Measurements from ENCODE around the gene VPS39. TPM values are rescaled to one million over a fixed set of nuclear protein-coding genes. Genes with fewer than 3 reads are reported as not detected.

The VPS39 gene
- polyA plus RNA-seq, 2 of the 4 experiments (the other 2 are of a cell fraction): 18.3 to 33.3 TPM

DNA sequence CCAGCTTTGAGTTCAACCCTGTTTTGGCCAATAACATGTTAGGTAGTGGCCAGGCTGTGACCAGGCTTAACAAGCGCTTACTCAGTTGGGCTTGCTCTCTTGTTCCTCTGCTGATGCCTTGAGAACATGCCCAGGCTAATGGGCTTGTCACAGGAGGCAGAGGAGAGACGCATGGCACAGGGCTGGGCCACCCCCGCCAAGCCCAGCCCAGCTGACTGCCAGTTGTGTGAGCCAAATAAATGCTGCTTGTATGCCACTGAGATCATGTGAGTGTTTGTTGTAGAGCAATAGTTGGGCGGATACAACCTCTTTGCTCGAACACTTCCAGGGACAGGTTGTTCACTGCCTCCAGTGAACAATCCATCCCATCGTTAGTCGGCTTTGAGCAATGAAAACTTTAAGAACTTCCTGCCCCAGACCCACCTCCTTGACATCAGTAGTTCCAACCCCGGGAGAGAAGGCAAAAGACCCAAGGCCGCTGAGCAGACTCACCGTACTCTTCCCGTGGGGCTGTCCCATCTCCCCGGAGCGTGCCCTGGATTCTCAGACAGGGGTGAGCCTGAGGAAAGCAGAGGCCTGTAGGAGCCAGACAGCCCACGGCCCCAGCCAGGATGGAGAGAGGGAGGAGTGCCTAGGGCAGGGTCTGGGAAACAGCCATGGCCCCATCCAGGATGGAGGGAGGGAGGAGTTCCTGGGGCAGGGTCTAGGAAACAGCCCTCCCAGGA is 55.7 kb downstream of the VPS39 start:
- no peak for FAIRE-seq
- DNase-seq (ENCODE audit: low read depth in 1 of 2, low spot score in 1 of 2): no peak
- no peak for ATAC-seq

DNA sequence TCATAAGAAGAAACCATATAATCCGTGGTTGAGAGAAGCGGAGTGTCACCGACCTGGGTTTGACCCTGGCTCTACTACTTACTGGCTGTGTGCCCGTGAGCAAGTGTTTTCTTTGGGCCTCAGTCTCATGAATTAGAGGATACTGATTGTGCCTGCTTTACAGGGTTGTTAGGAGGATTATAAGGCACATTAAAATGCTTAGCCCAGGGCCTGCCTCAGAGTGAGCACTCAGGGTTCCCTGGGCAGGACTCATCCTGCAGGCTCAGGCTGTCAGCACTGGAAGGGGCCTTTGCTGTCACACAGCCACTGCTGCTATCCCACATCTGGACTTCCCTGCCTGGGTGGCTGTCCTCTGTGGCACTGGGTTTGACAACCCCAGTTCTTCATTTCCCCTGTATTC is 56.4 kb downstream of the VPS39 start:
- Histone ChIP-seq H3K9me3 (no peaks in the 10 kb centered on the region), H3K4me1 (no peaks in the 10 kb centered on the region), H3K4me2 (no peak overlapping the region), H3K27ac (no peak overlapping the region), H3K4me3 (no peak overlapping the region)
- no peak for FAIRE-seq
- no peak for ATAC-seq
- POLR2A ChIA-PET: no interaction called here
- WGBS (ENCODE audit: missing lambda C conversion rate): 66% methylated on average over 4 of the region's 4 CpGs
- CTCF ChIA-PET: no interaction called here
- no peak for DNase-seq (ENCODE audit: low read depth in 1 of 2, low spot score in 1 of 2)
- TF ChIP-seq SREBF2 (IDR thresholded peaks at IDR 0.05) (no peak), CHD2 (IDR thresholded peaks at IDR 0.05; ENCODE audit: low read length, partially characterized antibody) (no peak), POLR2AphosphoS2 (conservative IDR thresholded peaks at IDR 0.05; ENCODE audit: low read length) (no peak), RFX5 (IDR thresholded peaks at IDR 0.05) (no peak), SMC3 (IDR thresholded peaks at IDR 0.05) (no peak), ZSCAN20 (CRISPR knock-in tag; IDR thresholded peaks at IDR 0.05) (no peak), ESRRA (IDR thresholded peaks at IDR 0.05; ENCODE audit: borderline replicate concordance, low read length) (no peak), JUN (IDR thresholded peaks at IDR 0.05) (no peak)
- TF ChIP-seq, protein P1, sequence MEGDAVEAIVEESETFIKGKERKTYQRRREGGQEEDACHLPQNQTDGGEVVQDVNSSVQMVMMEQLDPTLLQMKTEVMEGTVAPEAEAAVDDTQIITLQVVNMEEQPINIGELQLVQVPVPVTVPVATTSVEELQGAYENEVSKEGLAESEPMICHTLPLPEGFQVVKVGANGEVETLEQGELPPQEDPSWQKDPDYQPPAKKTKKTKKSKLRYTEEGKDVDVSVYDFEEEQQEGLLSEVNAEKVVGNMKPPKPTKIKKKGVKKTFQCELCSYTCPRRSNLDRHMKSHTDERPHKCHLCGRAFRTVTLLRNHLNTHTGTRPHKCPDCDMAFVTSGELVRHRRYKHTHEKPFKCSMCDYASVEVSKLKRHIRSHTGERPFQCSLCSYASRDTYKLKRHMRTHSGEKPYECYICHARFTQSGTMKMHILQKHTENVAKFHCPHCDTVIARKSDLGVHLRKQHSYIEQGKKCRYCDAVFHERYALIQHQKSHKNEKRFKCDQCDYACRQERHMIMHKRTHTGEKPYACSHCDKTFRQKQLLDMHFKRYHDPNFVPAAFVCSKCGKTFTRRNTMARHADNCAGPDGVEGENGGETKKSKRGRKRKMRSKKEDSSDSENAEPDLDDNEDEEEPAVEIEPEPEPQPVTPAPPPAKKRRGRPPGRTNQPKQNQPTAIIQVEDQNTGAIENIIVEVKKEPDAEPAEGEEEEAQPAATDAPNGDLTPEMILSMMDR (IDR thresholded peaks at IDR 0.05): no peak
- TF ChIP-seq, protein P2, sequence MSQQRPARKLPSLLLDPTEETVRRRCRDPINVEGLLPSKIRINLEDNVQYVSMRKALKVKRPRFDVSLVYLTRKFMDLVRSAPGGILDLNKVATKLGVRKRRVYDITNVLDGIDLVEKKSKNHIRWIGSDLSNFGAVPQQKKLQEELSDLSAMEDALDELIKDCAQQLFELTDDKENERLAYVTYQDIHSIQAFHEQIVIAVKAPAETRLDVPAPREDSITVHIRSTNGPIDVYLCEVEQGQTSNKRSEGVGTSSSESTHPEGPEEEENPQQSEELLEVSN (IDR thresholded peaks at IDR 0.05; ENCODE audit: borderline replicate concordance, low read depth): no peak
- TF ChIP-seq, protein P3, sequence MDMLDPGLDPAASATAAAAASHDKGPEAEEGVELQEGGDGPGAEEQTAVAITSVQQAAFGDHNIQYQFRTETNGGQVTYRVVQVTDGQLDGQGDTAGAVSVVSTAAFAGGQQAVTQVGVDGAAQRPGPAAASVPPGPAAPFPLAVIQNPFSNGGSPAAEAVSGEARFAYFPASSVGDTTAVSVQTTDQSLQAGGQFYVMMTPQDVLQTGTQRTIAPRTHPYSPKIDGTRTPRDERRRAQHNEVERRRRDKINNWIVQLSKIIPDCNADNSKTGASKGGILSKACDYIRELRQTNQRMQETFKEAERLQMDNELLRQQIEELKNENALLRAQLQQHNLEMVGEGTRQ (IDR thresholded peaks at IDR 0.05): no peak

More for the DNA sequence above, 55.7 kb downstream of the VPS39 start:
- Histone ChIP-seq H3K9me3 (no peaks in the 10 kb centered on the region), H3K4me3 (no peak overlapping the region), H3K27ac (no peak overlapping the region), H3K4me1 (no peaks in the 10 kb centered on the region), H3K4me2 (no peak overlapping the region)
- 76% methylated on average over 12 of the region's 14 CpGs for WGBS (ENCODE audit: missing lambda C conversion rate)
- TF ChIP-seq, protein P4, sequence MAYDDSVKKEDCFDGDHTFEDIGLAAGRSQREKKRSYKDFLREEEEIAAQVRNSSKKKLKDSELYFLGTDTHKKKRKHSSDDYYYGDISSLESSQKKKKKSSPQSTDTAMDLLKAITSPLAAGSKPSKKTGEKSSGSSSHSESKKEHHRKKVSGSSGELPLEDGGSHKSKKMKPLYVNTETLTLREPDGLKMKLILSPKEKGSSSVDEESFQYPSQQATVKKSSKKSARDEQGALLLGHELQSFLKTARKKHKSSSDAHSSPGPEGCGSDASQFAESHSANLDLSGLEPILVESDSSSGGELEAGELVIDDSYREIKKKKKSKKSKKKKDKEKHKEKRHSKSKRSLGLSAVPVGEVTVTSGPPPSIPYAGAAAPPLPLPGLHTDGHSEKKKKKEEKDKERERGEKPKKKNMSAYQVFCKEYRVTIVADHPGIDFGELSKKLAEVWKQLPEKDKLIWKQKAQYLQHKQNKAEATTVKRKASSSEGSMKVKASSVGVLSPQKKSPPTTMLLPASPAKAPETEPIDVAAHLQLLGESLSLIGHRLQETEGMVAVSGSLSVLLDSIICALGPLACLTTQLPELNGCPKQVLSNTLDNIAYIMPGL (CRISPR knock-in tag; IDR thresholded peaks at IDR 0.05; ENCODE audit: borderline replicate concordance): no peak
- TF ChIP-seq, protein P5, sequence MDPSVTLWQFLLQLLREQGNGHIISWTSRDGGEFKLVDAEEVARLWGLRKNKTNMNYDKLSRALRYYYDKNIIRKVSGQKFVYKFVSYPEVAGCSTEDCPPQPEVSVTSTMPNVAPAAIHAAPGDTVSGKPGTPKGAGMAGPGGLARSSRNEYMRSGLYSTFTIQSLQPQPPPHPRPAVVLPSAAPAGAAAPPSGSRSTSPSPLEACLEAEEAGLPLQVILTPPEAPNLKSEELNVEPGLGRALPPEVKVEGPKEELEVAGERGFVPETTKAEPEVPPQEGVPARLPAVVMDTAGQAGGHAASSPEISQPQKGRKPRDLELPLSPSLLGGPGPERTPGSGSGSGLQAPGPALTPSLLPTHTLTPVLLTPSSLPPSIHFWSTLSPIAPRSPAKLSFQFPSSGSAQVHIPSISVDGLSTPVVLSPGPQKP (IDR thresholded peaks at IDR 0.05; ENCODE audit: low read depth, low read length): no peak
- no peak for TF ChIP-seq EHF (CRISPR knock-in tag; IDR thresholded peaks at IDR 0.05)
- TF ChIP-seq FOXS1 (CRISPR knock-in tag; IDR thresholded peaks at IDR 0.05): no peak
- TF ChIP-seq NPAS2 (CRISPR knock-in tag; IDR thresholded peaks at IDR 0.05; ENCODE audit: borderline replicate concordance): no peak
- no peak for TF ChIP-seq ZNF302 (CRISPR knock-in tag; IDR thresholded peaks at IDR 0.05)
- no peak for TF ChIP-seq CHD4 (IDR thresholded peaks at IDR 0.05; ENCODE audit: borderline replicate concordance)
- no peak for TF ChIP-seq SMC3 (IDR thresholded peaks at IDR 0.05)
- TF ChIP-seq, protein P2 (IDR thresholded peaks at IDR 0.05; ENCODE audit: borderline replicate concordance, low read depth): no peak
- no peak for TF ChIP-seq JUNB (IDR thresholded peaks at IDR 0.05)
- TF ChIP-seq NR3C1 (IDR thresholded peaks at IDR 0.05): no peak
- no peak for TF ChIP-seq FOSB (CRISPR knock-in tag; IDR thresholded peaks at IDR 0.05)
- TF ChIP-seq CEBPB (IDR thresholded peaks at IDR 0.05): no peak
- TF ChIP-seq, protein P6, sequence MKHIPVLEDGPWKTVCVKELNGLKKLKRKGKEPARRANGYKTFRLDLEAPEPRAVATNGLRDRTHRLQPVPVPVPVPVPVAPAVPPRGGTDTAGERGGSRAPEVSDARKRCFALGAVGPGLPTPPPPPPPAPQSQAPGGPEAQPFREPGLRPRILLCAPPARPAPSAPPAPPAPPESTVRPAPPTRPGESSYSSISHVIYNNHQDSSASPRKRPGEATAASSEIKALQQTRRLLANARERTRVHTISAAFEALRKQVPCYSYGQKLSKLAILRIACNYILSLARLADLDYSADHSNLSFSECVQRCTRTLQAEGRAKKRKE (CRISPR knock-in tag; IDR thresholded peaks at IDR 0.05; ENCODE audit: low read depth): no peak
- TF ChIP-seq, protein P7, sequence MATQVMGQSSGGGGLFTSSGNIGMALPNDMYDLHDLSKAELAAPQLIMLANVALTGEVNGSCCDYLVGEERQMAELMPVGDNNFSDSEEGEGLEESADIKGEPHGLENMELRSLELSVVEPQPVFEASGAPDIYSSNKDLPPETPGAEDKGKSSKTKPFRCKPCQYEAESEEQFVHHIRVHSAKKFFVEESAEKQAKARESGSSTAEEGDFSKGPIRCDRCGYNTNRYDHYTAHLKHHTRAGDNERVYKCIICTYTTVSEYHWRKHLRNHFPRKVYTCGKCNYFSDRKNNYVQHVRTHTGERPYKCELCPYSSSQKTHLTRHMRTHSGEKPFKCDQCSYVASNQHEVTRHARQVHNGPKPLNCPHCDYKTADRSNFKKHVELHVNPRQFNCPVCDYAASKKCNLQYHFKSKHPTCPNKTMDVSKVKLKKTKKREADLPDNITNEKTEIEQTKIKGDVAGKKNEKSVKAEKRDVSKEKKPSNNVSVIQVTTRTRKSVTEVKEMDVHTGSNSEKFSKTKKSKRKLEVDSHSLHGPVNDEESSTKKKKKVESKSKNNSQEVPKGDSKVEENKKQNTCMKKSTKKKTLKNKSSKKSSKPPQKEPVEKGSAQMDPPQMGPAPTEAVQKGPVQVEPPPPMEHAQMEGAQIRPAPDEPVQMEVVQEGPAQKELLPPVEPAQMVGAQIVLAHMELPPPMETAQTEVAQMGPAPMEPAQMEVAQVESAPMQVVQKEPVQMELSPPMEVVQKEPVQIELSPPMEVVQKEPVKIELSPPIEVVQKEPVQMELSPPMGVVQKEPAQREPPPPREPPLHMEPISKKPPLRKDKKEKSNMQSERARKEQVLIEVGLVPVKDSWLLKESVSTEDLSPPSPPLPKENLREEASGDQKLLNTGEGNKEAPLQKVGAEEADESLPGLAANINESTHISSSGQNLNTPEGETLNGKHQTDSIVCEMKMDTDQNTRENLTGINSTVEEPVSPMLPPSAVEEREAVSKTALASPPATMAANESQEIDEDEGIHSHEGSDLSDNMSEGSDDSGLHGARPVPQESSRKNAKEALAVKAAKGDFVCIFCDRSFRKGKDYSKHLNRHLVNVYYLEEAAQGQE (IDR thresholded peaks at IDR 0.05): no peak
- CTCF ChIA-PET: no interaction called here
- POLR2A ChIA-PET: no interaction called here
